Activated naive CD8-positive, alpha-beta T cell treated with anti-CD3 and anti-CD28 coated beads, Interleukin-2, amount 50 U/mL, for 24 hours (primary cell): ENCODE measurements around the gene PPP1R15B.

Experiments
- ATAC-seq: fragments of 150-1000 bp; cut with Tn5 transposase; one replicate; pipeline ENCODE4 v1.10.0; 2021
- DNase-seq: peaks from one replicate; pipeline ENCODE4 v3.0.0; 2021
- H3K27ac Mint-ChIP-seq: one replicate; pipeline ENCODE4 v1.8.0; 2021; ENCODE audit warnings: mild to moderate bottlenecking, mixed read lengths
- H3K27me3 Mint-ChIP-seq: one replicate; pipeline ENCODE4 v1.8.0; 2021; ENCODE audit warnings: mixed read lengths
- H3K36me3 Mint-ChIP-seq: one replicate; pipeline ENCODE4 v1.8.0; 2021; ENCODE audit warnings: low read depth, mixed read lengths
- H3K4me1 Mint-ChIP-seq: one replicate; pipeline ENCODE4 v1.8.0; 2021; ENCODE audit warnings: mixed read lengths
- H3K4me3 Mint-ChIP-seq: one replicate; pipeline ENCODE4 v1.8.0; 2021; ENCODE audit warnings: mild to moderate bottlenecking, moderate library complexity, mixed read lengths
- H3K9me3 Mint-ChIP-seq: one replicate; pipeline ENCODE4 v1.8.0; 2021; ENCODE audit warnings: mixed read lengths

Gene PPP1R15B

DNA sequence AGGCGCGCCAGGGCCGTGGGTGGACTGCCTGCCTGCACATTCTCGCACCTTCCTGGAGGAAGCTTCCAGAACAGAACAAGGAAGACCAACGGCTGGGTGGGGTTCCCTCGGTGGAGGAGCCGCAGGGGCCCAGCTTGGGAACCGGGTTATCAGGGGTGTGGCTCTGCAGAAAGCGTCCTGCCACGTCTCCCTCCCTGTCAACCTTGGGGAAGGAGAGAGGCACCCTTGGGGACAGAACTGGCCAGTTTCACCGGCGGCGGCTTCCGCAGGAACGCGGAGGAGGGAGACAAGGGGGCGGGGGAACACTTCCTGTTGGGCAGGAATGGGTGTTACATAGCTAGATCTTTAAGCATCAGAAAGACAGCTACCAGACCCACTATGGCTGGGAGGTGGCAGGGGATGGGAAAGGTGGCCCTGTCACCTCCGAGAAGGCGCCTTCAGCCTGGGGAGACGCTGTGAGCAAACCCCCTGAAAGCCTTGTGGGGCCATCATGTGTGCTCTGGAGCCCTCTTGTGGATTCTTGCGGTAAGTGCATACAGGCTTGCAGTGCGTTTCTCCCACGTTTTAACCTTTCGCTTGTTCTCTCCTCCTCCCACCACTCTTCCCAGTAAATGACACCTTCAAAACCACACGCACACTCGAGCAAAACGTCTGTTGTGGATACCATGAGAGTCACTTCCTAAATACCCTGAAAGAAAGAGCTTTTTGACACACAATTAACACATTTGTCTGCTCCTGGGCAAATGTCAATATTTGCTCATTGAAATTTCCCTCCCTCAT is 48.1 kb downstream of the PPP1R15B start:
- H3K27me3 Mint-ChIP-seq: peaks cover 14% of the 10 kb centered on the region
- peak; percentile 77 for ATAC-seq

GRCh38 chr1:204362984-204363334 is 48.7 kb downstream of the PPP1R15B start:
- DNase-seq: no peak
- no peaks in the 10 kb centered on the region for H3K9me3 Mint-ChIP-seq
- H3K27ac Mint-ChIP-seq: peak overlapping the region; percentile 76

More for the DNA sequence above, 48.1 kb downstream of the PPP1R15B start:
- Mint-ChIP-seq H3K4me3 (peak overlapping the region; percentile 24), H3K27ac (peak overlapping the region; percentile 76), H3K4me1 (peaks cover 35% of the 10 kb centered on the region), H3K9me3 (no peaks in the 10 kb centered on the region), H3K36me3 (no peaks in the 10 kb centered on the region)
- DNase-seq: peak; percentile 74

DNA sequence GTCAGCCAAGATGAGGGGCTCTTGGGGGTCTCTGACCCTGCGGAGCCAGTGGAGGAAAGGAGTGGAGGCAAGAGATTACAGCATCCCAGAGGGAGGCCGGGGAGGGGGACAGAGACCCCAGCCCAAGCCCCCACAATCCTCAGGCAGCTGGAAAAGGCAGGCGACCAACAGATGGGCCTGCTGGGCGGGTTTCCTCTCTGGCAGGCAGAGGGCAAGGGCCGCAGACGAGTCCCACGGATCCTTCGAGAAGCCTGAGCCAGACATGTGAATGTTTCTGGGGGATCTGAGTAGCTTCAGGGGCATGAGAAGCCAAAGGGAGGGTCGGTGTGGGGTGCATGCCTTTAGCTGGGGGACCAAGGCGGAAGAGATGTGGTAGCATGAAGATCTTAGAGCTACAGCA is 49.8 kb downstream of the PPP1R15B start:
- H3K27me3 Mint-ChIP-seq: peaks cover 16% of the 10 kb centered on the region
- no peak overlapping the region for H3K27ac Mint-ChIP-seq
- H3K36me3 Mint-ChIP-seq: no peaks in the 10 kb centered on the region
- DNase-seq (no peak), ATAC-seq (no peak)
- H3K9me3 Mint-ChIP-seq: no peaks in the 10 kb centered on the region
- peaks cover 35% of the 10 kb centered on the region for H3K4me1 Mint-ChIP-seq
- H3K4me3 Mint-ChIP-seq: no peak overlapping the region

More at GRCh38 chr1:204362984-204363334, 48.7 kb downstream of the PPP1R15B start:
- no peaks in the 10 kb centered on the region for H3K36me3 Mint-ChIP-seq
- peaks cover 35% of the 10 kb centered on the region for H3K4me1 Mint-ChIP-seq
- ATAC-seq: no peak
- peaks cover 16% of the 10 kb centered on the region for H3K27me3 Mint-ChIP-seq
- H3K4me3 Mint-ChIP-seq: peak overlapping the region; percentile 24

DNA sequence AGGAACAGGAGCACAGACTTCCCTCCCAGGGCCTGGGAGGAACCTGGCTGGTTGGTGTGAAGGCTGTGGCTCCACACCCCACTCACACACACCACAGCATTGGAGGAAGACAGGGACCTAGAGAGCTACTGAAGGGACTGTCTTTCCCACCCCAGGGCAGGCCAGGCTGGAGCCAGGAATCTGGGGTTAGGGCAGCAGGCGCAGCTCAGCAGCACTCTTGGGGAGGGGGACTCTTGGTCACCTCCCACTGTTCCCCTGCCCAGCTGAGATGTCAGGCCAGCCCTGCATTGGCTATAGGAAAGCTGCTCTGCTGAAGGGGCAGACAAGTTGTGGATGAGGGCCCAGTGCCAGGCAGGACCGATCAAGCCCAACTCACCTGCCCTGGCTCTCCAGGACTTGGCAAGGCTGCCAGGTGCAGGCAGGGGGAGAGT is 50.3 kb downstream of the PPP1R15B start:
- DNase-seq: no peak
- Mint-ChIP-seq H3K9me3 (no peaks in the 10 kb centered on the region), H3K36me3 (no peaks in the 10 kb centered on the region), H3K27ac (no peak overlapping the region), H3K4me1 (peaks cover 35% of the 10 kb centered on the region), H3K4me3 (no peak overlapping the region), H3K27me3 (peaks cover 16% of the 10 kb centered on the region)
- ATAC-seq: no peak

GRCh38 chr1:204360314-204360713 is 51.3 kb downstream of the PPP1R15B start:
- peaks cover 16% of the 10 kb centered on the region for H3K27me3 Mint-ChIP-seq
- no peaks in the 10 kb centered on the region for H3K36me3 Mint-ChIP-seq
- H3K9me3 Mint-ChIP-seq: no peaks in the 10 kb centered on the region
- ATAC-seq: no peak
- H3K27ac Mint-ChIP-seq: no peak overlapping the region
- no peak for DNase-seq
- peaks cover 34% of the 10 kb centered on the region for H3K4me1 Mint-ChIP-seq
- no peak overlapping the region for H3K4me3 Mint-ChIP-seq

GRCh38 chr1:204359474-204360255 is 52.0 kb downstream of the PPP1R15B start, which contains the start of gene PLEKHA6:
TSS of gene PLEKHA6 (minus strand) at chr1:204359929. CDS start at chr1:204273727, 86,202 bp downstream.
- Mint-ChIP-seq H3K27me3 (peaks cover 16% of the 10 kb centered on the region), H3K4me1 (peaks cover 27% of the 10 kb centered on the region), H3K4me3 (no peak within 1 kb of the TSS), H3K27ac (no peak within 1 kb of the TSS), H3K36me3 (no peaks in the 10 kb centered on the region), H3K9me3 (no peaks in the 10 kb centered on the region)
- DNase-seq: peak; percentile 28
- peak; percentile 35 for ATAC-seq

DNA sequence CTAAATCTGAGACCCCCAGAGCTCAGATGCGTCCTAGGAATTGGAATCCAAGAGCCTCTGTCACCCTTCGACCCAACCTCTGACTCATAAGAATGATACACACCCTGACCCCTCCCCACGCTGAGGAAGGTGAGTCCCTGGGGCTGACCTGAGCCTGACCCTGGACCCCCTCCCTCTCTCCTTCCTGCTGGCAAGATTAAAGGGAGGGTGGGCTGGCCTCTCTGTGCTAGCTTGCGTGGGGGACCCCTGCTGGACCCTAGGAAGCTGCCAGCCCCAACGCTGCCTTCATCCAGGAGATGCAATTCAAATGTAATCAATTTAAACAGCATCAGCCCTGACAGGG is 52.5 kb downstream of the PPP1R15B start:
- Mint-ChIP-seq H3K4me1 (peaks cover 21% of the 10 kb centered on the region), H3K9me3 (no peaks in the 10 kb centered on the region), H3K27ac (no peak overlapping the region), H3K4me3 (no peak overlapping the region), H3K27me3 (peaks cover 16% of the 10 kb centered on the region), H3K36me3 (no peaks in the 10 kb centered on the region)
- no peak for ATAC-seq
- no peak for DNase-seq

- no peak overlapping the region for H3K27ac Mint-ChIP-seq
- ATAC-seq (no peak), DNase-seq (no peak)
- H3K36me3 Mint-ChIP-seq: no peaks in the 10 kb centered on the region
- no peaks in the 10 kb centered on the region for H3K9me3 Mint-ChIP-seq
- peaks cover 16% of the 10 kb centered on the region for H3K27me3 Mint-ChIP-seq
- no peak overlapping the region for H3K4me3 Mint-ChIP-seq
- H3K4me1 Mint-ChIP-seq: peaks cover 16% of the 10 kb centered on the region
Observed at GRCh38 chr1:204358605-204359004, 53.0 kb downstream of the PPP1R15B start.

DNA sequence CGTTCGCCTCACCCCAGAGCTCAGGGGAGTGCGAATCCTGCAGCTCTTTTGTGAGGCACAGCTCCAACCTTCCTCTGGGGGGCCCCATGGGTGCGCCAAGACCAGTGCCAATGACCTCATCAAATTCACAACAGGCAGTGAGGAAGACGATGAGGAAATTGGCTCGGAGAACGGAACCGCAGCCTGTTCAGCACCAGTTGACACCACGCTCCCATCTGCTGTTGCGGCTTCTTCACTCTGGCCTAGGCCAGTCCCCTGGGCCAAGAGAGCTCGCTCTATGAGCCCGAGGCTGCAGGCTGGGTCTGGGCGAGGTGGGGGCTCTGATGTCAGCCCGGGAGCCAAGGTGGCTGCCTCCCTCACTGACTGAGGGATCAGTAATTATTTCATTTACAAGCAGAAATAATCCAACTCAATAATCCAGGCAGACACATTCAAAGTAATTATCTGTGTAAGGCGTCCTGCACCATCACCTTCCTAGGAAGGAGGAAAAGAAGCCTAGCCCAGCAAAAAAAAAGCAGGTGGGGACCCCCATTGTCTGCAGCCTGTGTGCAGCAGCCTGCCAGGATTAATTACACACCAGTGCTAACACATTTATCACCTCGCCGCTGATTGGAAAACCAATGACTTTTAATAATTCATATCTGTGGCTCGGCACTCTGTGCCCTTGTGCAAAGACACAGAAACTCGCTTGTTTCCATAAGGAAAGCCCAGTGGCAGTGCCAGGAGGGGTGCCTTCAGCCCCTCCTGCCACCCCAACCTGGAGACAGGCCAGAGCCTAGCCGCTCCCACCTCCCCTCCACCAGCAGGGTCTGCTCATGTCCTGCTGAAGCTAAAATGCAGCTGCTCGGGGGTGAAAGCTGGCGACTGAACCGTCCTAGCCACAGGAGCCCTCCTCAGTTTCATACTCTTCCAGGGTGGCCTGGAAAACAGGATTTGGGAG is 53.8 kb downstream of the PPP1R15B start:
- H3K9me3 Mint-ChIP-seq: no peaks in the 10 kb centered on the region
- H3K4me3 Mint-ChIP-seq: no peak overlapping the region
- H3K36me3 Mint-ChIP-seq: no peaks in the 10 kb centered on the region
- ATAC-seq: no peak
- H3K4me1 Mint-ChIP-seq: peaks cover 9% of the 10 kb centered on the region
- H3K27me3 Mint-ChIP-seq: peaks cover 16% of the 10 kb centered on the region
- no peak for DNase-seq
- H3K27ac Mint-ChIP-seq: no peak overlapping the region

- H3K36me3 Mint-ChIP-seq: no peaks in the 10 kb centered on the region
- ATAC-seq: no peak
- H3K4me1 Mint-ChIP-seq: peaks cover 4% of the 10 kb centered on the region
- H3K27me3 Mint-ChIP-seq: peaks cover 10% of the 10 kb centered on the region
- H3K9me3 Mint-ChIP-seq: no peaks in the 10 kb centered on the region
- no peak overlapping the region for H3K4me3 Mint-ChIP-seq
- H3K27ac Mint-ChIP-seq: no peak overlapping the region
- no peak for DNase-seq
Observed at GRCh38 chr1:204356997-204357396, 54.6 kb downstream of the PPP1R15B start.

- Mint-ChIP-seq H3K27ac (no peak overlapping the region), H3K4me1 (peaks cover 8% of the 10 kb centered on the region), H3K36me3 (no peaks in the 10 kb centered on the region), H3K9me3 (no peaks in the 10 kb centered on the region), H3K4me3 (no peak overlapping the region), H3K27me3 (peaks cover 9% of the 10 kb centered on the region)
- no peak for ATAC-seq
- no peak for DNase-seq
Observed at GRCh38 chr1:204355913-204356312, 55.7 kb downstream of the PPP1R15B start.

- Mint-ChIP-seq H3K27me3 (peaks cover 9% of the 10 kb centered on the region), H3K36me3 (no peaks in the 10 kb centered on the region), H3K4me3 (no peak overlapping the region), H3K9me3 (no peaks in the 10 kb centered on the region), H3K27ac (no peak overlapping the region), H3K4me1 (peaks cover 12% of the 10 kb centered on the region)
- ATAC-seq (no peak), DNase-seq (no peak)
Observed at GRCh38 chr1:204354579-204354978, 57.0 kb downstream of the PPP1R15B start.
